ENCODE measurements around the gene AMY1A.
"Not testable (repeated sequence)": the region's sequence is repeated elsewhere in the genome, so short reads cannot be mapped to it uniquely, and the experiment has no call there.

AMY1A gene

GRCh38 chr1:103655460-103655859 lies at the start of gene AMY1A:
AMY1A (plus strand) TSS chr1:103655760; CDS start chr1:103656331, 571 bp downstream.
- DNase-seq (ENCODE audit: low read depth): not testable (repeated sequence)

GRCh38 chr1:103616362-103616761 lies 39.2 kb upstream of the AMY1A start:
- DNase-seq (ENCODE audit: low read depth): no peak

GRCh38 chr1:103616994-103617477 lies 38.5 kb upstream of the AMY1A start, which contains the start of gene AMY2A:
AMY2A (plus strand) TSS chr1:103617427; CDS start chr1:103617441, 14 bp downstream.
- DNase-seq (ENCODE audit: low read depth): not testable (repeated sequence)

- not testable (repeated sequence) for DNase-seq (ENCODE audit: low read depth)
Measured at GRCh38 chr1:103627436-103627835, 28.1 kb upstream of the AMY1A start.

- not testable (repeated sequence) for DNase-seq (ENCODE audit: low read depth)
Measured at GRCh38 chr1:103641194-103641593, 14.4 kb upstream of the AMY1A start.

GRCh38 chr1:103643908-103644307 lies 11.7 kb upstream of the AMY1A start:
- not testable (repeated sequence) for DNase-seq (ENCODE audit: low read depth)

- not testable (repeated sequence) for DNase-seq (ENCODE audit: low read depth)
Measured at GRCh38 chr1:103650305-103650704, 5.3 kb upstream of the AMY1A start.

- DNase-seq (ENCODE audit: low read depth): not testable (repeated sequence)
Measured at GRCh38 chr1:103650889-103651288, 4.7 kb upstream of the AMY1A start.

GRCh38 chr1:103654133-103654532 lies 1.4 kb upstream of the AMY1A start:
- DNase-seq (ENCODE audit: low read depth): not testable (repeated sequence)

GRCh38 chr1:103676335-103676734 lies 20.8 kb downstream of the AMY1A start:
- not testable (repeated sequence) for DNase-seq (ENCODE audit: low read depth)

- not testable (repeated sequence) for DNase-seq (ENCODE audit: low read depth)
Measured at GRCh38 chr1:103696110-103696509, 40.5 kb downstream of the AMY1A start, which contains the start of gene AMY1B. AMY1B (minus strand) TSS chr1:103696210; CDS start chr1:103695639, 571 bp downstream.

- not testable (repeated sequence) for DNase-seq (ENCODE audit: low read depth)
Measured at GRCh38 chr1:103697430-103697829, 41.9 kb downstream of the AMY1A start.

- not testable (repeated sequence) for DNase-seq (ENCODE audit: low read depth)
Measured at GRCh38 chr1:103700669-103701068, 45.1 kb downstream of the AMY1A start.

- DNase-seq (ENCODE audit: low read depth): not testable (repeated sequence)
Measured at GRCh38 chr1:103701256-103701655, 45.7 kb downstream of the AMY1A start.

GRCh38 chr1:103707670-103708069 lies 52.1 kb downstream of the AMY1A start:
- not testable (repeated sequence) for DNase-seq (ENCODE audit: low read depth)

GRCh38 chr1:103710381-103710780 lies 54.8 kb downstream of the AMY1A start:
- DNase-seq (ENCODE audit: low read depth): not testable (repeated sequence)

Data from stromal cell of bone marrow (primary cell).